Thyroid gland (tissue), 4 donors: ENCODE measurements around the gene MBTPS2.

Source experiments
- CTCF ChIP-seq, 6 experiments: fragments of 200-600 bp in 3 of 6; fragments of 450-650 bp in 3 of 6; sonication (generic) in 3 of 6; IDR thresholded peaks; one replicate each; pipeline ENCODE4 v1.5.1; 2016 to 2019; ENCODE audit warnings: antibody characterized with exemption in 6 of 6, mild to moderate bottlenecking in 2 of 6, inconsistent platforms in 1 of 6, moderate library complexity in 1 of 6
- POLR2A ChIP-seq, 2 donors: fragments of 450-650 bp; IDR thresholded peaks; one replicate each; pipeline ENCODE4 v1.6.1; 2017; ENCODE audit warnings: antibody characterized with exemption in 2 of 2, mild to moderate bottlenecking in 2 of 2, moderate library complexity in 1 of 2

GRCh38 chrX:21875013-21875412 is 35.6 kb downstream of the MBTPS2 start:
- no peak for TF ChIP-seq CTCF (IDR thresholded peaks at IDR 0.05)
- no peak for TF ChIP-seq POLR2A (IDR thresholded peaks at IDR 0.05)
